Measurements from ENCODE around the gene TMEM135. TPM values are rescaled to one million over a fixed set of nuclear protein-coding genes. Genes with fewer than 3 reads are reported as not detected.
"Not testable (repeated sequence)": the region's sequence is repeated elsewhere in the genome, so short reads cannot be mapped to it uniquely, and the experiment has no call there.

The TMEM135 gene
- total RNA-seq, 1 donor = 30.0 TPM

- no peak for TF ChIP-seq CTCF (IDR thresholded peaks at IDR 0.05; ENCODE audit: insufficient read depth, low read length)
- DNase-seq (ENCODE audit: low read depth) = peak; percentile 15
- no peak overlapping the region for H3K4me3 ChIP-seq (ENCODE audit: low read depth, low read length)
Observed at GRCh38 chr11:87150936-87151335, 113.2 kb downstream of the TMEM135 start.

GRCh38 chr11:87154246-87154645, 116.5 kb downstream of the TMEM135 start:
- no peak for DNase-seq (ENCODE audit: low read depth)
- no peak for TF ChIP-seq CTCF (IDR thresholded peaks at IDR 0.05; ENCODE audit: insufficient read depth, low read length)
- H3K4me3 ChIP-seq (ENCODE audit: low read depth, low read length) = no peak overlapping the region

GRCh38 chr11:87156970-87157369, 119.2 kb downstream of the TMEM135 start:
- H3K4me3 ChIP-seq (ENCODE audit: low read depth, low read length) = no peak overlapping the region
- TF ChIP-seq CTCF (IDR thresholded peaks at IDR 0.05; ENCODE audit: insufficient read depth, low read length) = no peak
- DNase-seq (ENCODE audit: low read depth) = no peak

GRCh38 chr11:87169076-87169475, 131.3 kb downstream of the TMEM135 start:
- not testable (repeated sequence) for DNase-seq (ENCODE audit: low read depth); H3K4me3 ChIP-seq (ENCODE audit: low read depth, low read length)

- DNase-seq (ENCODE audit: low read depth) = peak; percentile 41
- TF ChIP-seq CTCF (IDR thresholded peaks at IDR 0.05; ENCODE audit: insufficient read depth, low read length) = no peak
- no peak overlapping the region for H3K4me3 ChIP-seq (ENCODE audit: low read depth, low read length)
Observed at GRCh38 chr11:87173185-87174039, 135.7 kb downstream of the TMEM135 start.

GRCh38 chr11:87174870-87175269, 137.1 kb downstream of the TMEM135 start:
- DNase-seq (ENCODE audit: low read depth) = no peak
- H3K4me3 ChIP-seq (ENCODE audit: low read depth, low read length) = no peak overlapping the region
- no peak for TF ChIP-seq CTCF (IDR thresholded peaks at IDR 0.05; ENCODE audit: insufficient read depth, low read length)

- DNase-seq (ENCODE audit: low read depth) = no peak
- no peak for TF ChIP-seq CTCF (IDR thresholded peaks at IDR 0.05; ENCODE audit: insufficient read depth, low read length)
- H3K4me3 ChIP-seq (ENCODE audit: low read depth, low read length) = no peak overlapping the region
Observed at GRCh38 chr11:87176044-87176443, 138.3 kb downstream of the TMEM135 start.

Data from fibroblast of the aortic adventitia (primary cell).